Stimulated activated CD8-positive, alpha-beta memory T cell treated with anti-CD3 and anti-CD28 coated beads, Interleukin-7, amount 100 ng/mL, for 4 hours (primary cell): Measurements from ENCODE around the gene CPED1.
"Not testable (repeated sequence)": the region's sequence is repeated elsewhere in the genome, so short reads cannot be mapped to it uniquely, and the experiment has no call there.

Source experiments
- DNase-seq, 2 donors: peaks; one replicate each; pipeline ENCODE4 v3.0.0-alpha.2; 2020; ENCODE audit warnings: low read depth in 2 of 2

Gene CPED1

GRCh38 chr7:121181357-121181756, 192.8 kb downstream of the CPED1 start:
- DNase-seq, result no peak

- no peak for DNase-seq
These were observed 193.8 kb downstream of the CPED1 start for GRCh38 chr7:121182281-121182680.

- no peak for DNase-seq
These were observed 194.4 kb downstream of the CPED1 start for GRCh38 chr7:121182902-121183301.

GRCh38 chr7:121183883-121184282, 195.4 kb downstream of the CPED1 start:
- DNase-seq, result not testable (repeated sequence)

GRCh38 chr7:121186746-121187145, 198.2 kb downstream of the CPED1 start:
- DNase-seq, result no peak

- DNase-seq, result no peak
These were observed 198.7 kb downstream of the CPED1 start for GRCh38 chr7:121187222-121187621.

GRCh38 chr7:121187676-121188075, 199.2 kb downstream of the CPED1 start:
- no peak for DNase-seq

- no peak for DNase-seq
These were observed 204.3 kb downstream of the CPED1 start for GRCh38 chr7:121192834-121193233.

- no peak for DNase-seq
These were observed 206.5 kb downstream of the CPED1 start for GRCh38 chr7:121195010-121195409.

- DNase-seq, result no peak
These were observed 207.4 kb downstream of the CPED1 start for GRCh38 chr7:121195874-121196273.

- DNase-seq, result no peak
These were observed 207.8 kb downstream of the CPED1 start for GRCh38 chr7:121196286-121196685.

GRCh38 chr7:121197455-121197854, 208.9 kb downstream of the CPED1 start:
- no peak for DNase-seq

GRCh38 chr7:121198502-121198901, 210.0 kb downstream of the CPED1 start:
- no peak for DNase-seq

GRCh38 chr7:121202125-121202524, 213.6 kb downstream of the CPED1 start:
- no peak for DNase-seq

- DNase-seq, result no peak
These were observed 214.3 kb downstream of the CPED1 start for GRCh38 chr7:121202834-121203233.

GRCh38 chr7:121204537-121204936, 216.0 kb downstream of the CPED1 start:
- no peak for DNase-seq

GRCh38 chr7:121205777-121206176, 217.3 kb downstream of the CPED1 start:
- no peak for DNase-seq

- DNase-seq, result no peak
These were observed 222.7 kb downstream of the CPED1 start for GRCh38 chr7:121211253-121211652.

- DNase-seq, result no peak
These were observed 223.5 kb downstream of the CPED1 start for GRCh38 chr7:121212036-121212435.

- no peak for DNase-seq
These were observed 226.1 kb downstream of the CPED1 start for GRCh38 chr7:121214657-121215056.

GRCh38 chr7:121219026-121219425, 230.5 kb downstream of the CPED1 start:
- DNase-seq, result no peak

GRCh38 chr7:121221108-121221507, 232.6 kb downstream of the CPED1 start:
- not testable (repeated sequence) for DNase-seq

GRCh38 chr7:121228779-121229178, 240.3 kb downstream of the CPED1 start:
- DNase-seq, result no peak

- DNase-seq, result no peak
These were observed 246.7 kb downstream of the CPED1 start for GRCh38 chr7:121235201-121235600.

GRCh38 chr7:121237601-121238000, 249.1 kb downstream of the CPED1 start:
- DNase-seq, result no peak
